NCI-H2227 treated with DMSO at 0.1 percent for 48 hours (cell line): Measurements from ENCODE around the gene ANKRD11.

Source experiments
- DNase-seq: peaks from one replicate; lab custom pipeline; 2025; lab: John Stamatoyannopoulos, UW

Gene ANKRD11

DNA sequence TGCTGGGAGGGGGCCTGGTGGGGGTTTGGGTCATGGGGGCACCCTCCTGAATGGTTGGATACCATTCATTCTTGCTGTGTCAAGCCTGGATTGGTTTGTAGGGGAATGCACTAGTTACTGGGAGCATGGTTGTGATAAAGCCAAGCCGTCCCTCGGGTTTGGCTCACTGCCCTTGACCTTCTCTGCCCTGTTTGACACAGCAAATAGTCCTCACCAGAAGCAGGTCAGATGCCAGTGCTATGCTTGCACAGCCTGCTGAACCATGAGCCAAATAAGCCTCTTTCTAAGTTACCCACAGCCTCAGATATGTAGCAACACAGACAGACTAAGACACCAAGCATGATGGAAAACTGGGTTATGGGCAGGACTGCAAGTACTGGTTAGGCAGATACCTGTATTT lies 258.3 kb downstream of the ANKRD11 start:
- DNase-seq: no peak

DNA sequence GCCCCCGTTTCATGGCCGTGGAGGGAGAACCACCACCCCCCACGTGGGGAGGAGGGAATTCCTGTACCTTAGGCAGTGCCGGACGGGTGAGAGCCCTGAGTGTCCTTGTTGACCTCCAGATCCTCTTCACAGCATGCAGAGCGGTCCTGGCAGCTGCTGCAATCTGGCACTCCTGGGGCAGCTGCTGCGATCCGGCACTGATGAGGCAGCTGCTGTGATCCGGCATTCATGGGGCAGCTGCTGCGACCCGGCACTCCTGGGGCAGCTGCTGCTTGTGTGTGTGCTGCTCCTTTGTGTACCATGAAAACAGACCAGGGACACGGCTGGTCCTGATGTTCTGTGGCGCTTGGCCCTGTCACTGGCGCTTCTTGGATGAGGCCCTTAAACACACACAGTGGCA lies 260.1 kb downstream of the ANKRD11 start:
- no peak for DNase-seq

DNA sequence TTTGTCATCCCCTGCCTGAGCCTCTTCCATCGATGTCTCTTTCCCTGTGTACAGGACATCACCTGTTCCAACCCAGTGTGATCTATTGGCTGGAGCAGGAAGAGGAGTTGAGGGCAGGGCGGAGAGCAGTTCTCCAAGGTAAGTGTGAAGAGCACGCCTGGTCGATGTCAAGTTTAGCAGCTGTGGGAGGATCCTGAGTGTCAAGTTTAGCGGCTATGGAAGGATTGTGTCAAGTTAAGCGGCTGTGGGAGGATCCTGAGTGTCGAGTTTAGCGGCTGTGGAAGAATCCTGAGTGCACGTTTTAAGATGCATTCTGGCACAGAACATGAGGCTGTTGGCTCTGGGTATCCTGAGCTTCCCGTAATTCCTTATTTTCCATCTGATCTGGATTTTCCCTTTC lies 265.7 kb downstream of the ANKRD11 start:
- no peak for DNase-seq

DNA sequence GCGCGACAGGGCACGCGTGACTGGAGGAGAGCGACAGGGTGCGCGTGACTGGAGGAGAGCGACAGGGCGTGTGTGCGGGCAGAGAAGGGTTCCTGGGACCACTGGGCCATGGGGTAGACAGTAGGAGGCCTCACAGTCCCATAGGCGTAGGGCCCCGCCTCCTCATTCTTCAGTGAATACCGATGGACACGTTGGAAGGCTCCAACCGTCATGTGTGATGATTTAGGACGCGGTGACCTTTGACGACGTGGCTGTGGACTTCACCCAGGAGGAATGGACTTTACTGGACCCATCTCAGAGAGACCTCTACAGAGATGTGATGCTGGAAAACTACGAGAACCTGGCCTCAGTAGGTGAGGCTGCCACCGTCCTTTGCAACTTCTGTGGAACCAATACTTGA lies 267.4 kb downstream of the ANKRD11 start:
- no peak for DNase-seq

DNA sequence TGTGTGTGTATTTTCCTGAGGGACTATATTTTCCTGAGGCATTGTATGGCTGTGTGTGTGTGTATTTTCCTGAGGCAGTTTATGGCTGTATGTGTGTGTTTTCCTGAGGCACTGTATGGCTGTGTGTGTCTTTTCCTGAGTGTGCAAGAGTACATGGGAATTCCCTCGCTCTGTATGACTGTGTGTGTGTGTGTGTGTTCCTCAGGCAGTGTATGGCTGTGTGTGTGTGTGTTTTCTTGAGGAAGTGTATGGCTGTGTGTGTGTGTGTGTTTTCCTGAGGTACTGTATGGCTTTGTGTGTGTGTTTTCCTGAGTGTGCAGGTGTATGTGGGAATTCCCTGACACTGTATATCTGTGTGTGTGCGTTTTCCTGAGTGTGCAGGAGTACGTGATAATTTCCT lies 268.8 kb downstream of the ANKRD11 start:
- no peak for DNase-seq

DNA sequence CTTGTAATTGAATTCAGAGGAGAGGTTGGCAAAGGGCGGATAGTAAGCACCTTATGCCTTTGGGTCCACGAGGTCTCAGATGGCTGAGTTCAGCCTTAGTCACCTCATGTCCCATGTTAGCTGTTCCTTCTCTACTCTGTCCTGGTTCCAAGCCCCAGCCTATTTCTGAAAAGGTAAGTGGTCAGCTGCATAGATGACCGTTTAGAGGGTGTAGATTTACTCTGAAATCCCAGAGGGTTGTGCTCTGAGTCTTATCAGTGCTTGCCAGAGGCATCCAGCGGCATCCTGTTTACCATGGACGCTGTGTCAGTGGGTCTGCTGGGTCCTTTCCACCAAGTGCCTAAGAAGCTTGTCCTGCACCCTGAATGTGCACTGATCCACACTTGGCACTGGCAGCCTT lies 271.0 kb downstream of the ANKRD11 start:
- no peak for DNase-seq
